ENCODE results near the gene SLIT1.

DNA sequence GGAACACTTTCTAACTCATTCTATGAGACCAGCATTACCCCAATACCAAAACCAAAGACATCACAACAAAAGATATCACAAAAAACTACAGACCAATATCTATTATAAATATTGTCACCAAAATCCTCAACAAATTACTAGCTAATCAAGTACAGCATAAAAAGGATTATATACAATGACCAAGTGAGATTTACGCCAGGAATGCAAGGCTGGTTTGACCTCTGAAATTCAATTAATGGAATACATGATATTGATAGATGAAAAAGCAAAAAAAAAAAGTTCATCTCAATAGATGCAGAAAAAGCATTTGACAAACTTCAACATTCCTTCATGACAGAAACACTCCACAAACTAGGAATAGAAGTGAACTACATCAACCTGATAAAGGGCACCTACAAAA lies 178.3 kb downstream of the SLIT1 start:
- TF ChIP-seq POLR2AphosphoS5 (IDR thresholded peaks at IDR 0.05; ENCODE audit: low read depth, low read length) (no peak), POLR2A (IDR thresholded peaks at IDR 0.05; ENCODE audit: low read depth, low read length) (no peak), TAF1 (IDR thresholded peaks at IDR 0.05; ENCODE audit: borderline replicate concordance, low read depth, low read length) (no peak)

Measured in GM12892 (cell line).